ENCODE results near the gene TP53RK. TPM values are rescaled to one million over a fixed set of nuclear protein-coding genes. Genes with fewer than 3 reads are reported as not detected.
A peak's percentile ranks its signal among the peaks of the same experiment; 100 is the strongest.

Gene TP53RK
- total and polyA plus RNA-seq, 2 experiments from 2014 or later: 24.2 to 26.0 TPM

DNA sequence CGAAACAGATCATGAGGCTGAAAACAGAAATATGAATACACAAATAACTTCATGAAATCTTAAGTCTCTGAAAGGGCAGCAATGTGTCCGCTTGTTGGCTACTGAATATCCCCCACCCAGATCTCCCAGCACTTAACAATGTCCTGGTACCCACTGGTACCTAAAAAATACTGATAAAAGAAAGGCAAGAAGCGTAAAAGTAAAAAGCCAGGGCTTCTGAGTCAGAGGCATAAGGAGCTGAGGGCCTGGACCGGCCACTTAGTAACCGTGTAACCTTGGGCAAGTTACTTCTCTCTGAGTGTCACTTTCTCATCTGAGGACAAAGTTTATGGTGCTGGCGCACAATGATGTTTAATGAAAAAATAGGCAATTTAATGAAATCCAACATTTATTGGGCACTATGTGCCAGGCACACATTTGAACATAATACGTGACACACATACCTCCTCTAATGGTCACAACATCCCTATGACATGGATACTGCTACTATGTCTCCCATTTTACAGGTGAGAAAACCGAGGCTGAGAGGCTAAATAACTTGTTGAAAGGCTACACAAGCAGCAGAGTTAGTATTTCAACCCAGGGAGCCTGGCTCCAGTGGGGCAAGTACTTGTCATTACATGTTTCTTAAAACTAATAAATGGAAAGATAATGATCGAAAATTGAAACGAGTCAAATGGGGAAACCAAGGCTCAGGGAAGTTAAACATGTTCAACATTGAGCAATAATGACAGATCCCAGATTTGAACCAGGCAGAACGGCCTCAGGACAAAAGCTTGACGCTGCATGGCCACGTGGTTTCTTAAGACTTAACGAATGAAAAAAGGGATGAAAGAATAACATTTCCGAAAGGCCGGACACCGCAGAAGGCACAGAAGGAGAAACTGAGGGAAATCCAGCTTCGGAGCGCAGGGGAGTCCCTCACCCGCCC is 828 bp downstream of the TP53RK start (continued):
- TF ChIP-seq JUNB (IDR thresholded peaks at IDR 0.05; ENCODE audit: unreplicated experiment) (no peak), ZNF331 (CRISPR knock-in tag; IDR thresholded peaks at IDR 0.05; ENCODE audit: low read depth) (no peak), POLR2AphosphoS5 (IDR thresholded peaks at IDR 0.05; ENCODE audit: low read depth) (no peak), STAT1 (IDR thresholded peaks at IDR 0.05; ENCODE audit: unreplicated experiment) (no peak)
- TF ChIP-seq, protein P1, sequence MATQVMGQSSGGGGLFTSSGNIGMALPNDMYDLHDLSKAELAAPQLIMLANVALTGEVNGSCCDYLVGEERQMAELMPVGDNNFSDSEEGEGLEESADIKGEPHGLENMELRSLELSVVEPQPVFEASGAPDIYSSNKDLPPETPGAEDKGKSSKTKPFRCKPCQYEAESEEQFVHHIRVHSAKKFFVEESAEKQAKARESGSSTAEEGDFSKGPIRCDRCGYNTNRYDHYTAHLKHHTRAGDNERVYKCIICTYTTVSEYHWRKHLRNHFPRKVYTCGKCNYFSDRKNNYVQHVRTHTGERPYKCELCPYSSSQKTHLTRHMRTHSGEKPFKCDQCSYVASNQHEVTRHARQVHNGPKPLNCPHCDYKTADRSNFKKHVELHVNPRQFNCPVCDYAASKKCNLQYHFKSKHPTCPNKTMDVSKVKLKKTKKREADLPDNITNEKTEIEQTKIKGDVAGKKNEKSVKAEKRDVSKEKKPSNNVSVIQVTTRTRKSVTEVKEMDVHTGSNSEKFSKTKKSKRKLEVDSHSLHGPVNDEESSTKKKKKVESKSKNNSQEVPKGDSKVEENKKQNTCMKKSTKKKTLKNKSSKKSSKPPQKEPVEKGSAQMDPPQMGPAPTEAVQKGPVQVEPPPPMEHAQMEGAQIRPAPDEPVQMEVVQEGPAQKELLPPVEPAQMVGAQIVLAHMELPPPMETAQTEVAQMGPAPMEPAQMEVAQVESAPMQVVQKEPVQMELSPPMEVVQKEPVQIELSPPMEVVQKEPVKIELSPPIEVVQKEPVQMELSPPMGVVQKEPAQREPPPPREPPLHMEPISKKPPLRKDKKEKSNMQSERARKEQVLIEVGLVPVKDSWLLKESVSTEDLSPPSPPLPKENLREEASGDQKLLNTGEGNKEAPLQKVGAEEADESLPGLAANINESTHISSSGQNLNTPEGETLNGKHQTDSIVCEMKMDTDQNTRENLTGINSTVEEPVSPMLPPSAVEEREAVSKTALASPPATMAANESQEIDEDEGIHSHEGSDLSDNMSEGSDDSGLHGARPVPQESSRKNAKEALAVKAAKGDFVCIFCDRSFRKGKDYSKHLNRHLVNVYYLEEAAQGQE (IDR thresholded peaks at IDR 0.05; ENCODE audit: unreplicated experiment): no peak
- TF ChIP-seq, protein P2, sequence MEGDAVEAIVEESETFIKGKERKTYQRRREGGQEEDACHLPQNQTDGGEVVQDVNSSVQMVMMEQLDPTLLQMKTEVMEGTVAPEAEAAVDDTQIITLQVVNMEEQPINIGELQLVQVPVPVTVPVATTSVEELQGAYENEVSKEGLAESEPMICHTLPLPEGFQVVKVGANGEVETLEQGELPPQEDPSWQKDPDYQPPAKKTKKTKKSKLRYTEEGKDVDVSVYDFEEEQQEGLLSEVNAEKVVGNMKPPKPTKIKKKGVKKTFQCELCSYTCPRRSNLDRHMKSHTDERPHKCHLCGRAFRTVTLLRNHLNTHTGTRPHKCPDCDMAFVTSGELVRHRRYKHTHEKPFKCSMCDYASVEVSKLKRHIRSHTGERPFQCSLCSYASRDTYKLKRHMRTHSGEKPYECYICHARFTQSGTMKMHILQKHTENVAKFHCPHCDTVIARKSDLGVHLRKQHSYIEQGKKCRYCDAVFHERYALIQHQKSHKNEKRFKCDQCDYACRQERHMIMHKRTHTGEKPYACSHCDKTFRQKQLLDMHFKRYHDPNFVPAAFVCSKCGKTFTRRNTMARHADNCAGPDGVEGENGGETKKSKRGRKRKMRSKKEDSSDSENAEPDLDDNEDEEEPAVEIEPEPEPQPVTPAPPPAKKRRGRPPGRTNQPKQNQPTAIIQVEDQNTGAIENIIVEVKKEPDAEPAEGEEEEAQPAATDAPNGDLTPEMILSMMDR (conservative IDR thresholded peaks at IDR 0.05; ENCODE audit: low read depth in 2 of 2): no peak

DNA sequence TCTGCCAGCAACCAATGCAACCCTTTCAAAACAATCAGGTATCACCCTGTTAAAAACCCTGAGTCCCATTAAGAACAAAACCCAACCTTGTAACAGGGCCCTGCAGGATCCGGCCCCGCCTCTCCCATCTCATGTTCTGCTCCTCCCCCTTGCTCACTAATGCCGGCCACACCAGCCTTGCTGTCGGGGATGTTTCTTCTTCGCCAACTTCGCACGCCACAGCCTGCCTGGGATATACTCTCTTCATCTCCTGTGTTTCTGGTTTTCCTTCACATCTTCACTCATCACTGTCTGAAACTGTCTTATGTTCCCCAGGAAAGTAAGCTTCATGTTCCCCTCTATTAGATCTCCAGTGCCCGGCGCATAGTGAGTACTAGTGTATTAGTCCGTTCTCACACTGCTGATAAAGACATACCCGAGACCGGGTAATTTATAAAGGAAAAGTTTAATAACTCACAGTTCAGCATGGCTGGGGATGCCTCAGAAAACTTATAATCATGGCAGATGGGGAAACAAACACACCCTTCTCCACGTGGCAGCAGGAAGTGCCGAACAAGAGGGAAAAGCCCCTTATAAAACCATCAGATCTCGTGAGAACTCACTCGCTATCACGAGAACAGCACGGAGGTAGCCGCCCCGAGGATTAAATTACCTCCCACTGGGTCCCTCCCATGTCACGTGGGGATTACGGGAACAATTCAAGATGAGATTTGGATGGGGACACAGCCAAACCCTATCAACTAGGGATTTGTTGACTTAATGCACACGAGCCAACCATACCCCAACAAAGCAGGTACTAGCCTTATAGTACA is 5.1 kb downstream of the TP53RK start:
- H3K79me2 ChIP-seq (replicated peaks; ENCODE audit: insufficient read depth): peaks cover 66% of the 10 kb centered on the region
- TF ChIP-seq POLR2AphosphoS5 (IDR thresholded peaks at IDR 0.05; ENCODE audit: low read depth): peak; percentile 71
- TF ChIP-seq, protein P3, sequence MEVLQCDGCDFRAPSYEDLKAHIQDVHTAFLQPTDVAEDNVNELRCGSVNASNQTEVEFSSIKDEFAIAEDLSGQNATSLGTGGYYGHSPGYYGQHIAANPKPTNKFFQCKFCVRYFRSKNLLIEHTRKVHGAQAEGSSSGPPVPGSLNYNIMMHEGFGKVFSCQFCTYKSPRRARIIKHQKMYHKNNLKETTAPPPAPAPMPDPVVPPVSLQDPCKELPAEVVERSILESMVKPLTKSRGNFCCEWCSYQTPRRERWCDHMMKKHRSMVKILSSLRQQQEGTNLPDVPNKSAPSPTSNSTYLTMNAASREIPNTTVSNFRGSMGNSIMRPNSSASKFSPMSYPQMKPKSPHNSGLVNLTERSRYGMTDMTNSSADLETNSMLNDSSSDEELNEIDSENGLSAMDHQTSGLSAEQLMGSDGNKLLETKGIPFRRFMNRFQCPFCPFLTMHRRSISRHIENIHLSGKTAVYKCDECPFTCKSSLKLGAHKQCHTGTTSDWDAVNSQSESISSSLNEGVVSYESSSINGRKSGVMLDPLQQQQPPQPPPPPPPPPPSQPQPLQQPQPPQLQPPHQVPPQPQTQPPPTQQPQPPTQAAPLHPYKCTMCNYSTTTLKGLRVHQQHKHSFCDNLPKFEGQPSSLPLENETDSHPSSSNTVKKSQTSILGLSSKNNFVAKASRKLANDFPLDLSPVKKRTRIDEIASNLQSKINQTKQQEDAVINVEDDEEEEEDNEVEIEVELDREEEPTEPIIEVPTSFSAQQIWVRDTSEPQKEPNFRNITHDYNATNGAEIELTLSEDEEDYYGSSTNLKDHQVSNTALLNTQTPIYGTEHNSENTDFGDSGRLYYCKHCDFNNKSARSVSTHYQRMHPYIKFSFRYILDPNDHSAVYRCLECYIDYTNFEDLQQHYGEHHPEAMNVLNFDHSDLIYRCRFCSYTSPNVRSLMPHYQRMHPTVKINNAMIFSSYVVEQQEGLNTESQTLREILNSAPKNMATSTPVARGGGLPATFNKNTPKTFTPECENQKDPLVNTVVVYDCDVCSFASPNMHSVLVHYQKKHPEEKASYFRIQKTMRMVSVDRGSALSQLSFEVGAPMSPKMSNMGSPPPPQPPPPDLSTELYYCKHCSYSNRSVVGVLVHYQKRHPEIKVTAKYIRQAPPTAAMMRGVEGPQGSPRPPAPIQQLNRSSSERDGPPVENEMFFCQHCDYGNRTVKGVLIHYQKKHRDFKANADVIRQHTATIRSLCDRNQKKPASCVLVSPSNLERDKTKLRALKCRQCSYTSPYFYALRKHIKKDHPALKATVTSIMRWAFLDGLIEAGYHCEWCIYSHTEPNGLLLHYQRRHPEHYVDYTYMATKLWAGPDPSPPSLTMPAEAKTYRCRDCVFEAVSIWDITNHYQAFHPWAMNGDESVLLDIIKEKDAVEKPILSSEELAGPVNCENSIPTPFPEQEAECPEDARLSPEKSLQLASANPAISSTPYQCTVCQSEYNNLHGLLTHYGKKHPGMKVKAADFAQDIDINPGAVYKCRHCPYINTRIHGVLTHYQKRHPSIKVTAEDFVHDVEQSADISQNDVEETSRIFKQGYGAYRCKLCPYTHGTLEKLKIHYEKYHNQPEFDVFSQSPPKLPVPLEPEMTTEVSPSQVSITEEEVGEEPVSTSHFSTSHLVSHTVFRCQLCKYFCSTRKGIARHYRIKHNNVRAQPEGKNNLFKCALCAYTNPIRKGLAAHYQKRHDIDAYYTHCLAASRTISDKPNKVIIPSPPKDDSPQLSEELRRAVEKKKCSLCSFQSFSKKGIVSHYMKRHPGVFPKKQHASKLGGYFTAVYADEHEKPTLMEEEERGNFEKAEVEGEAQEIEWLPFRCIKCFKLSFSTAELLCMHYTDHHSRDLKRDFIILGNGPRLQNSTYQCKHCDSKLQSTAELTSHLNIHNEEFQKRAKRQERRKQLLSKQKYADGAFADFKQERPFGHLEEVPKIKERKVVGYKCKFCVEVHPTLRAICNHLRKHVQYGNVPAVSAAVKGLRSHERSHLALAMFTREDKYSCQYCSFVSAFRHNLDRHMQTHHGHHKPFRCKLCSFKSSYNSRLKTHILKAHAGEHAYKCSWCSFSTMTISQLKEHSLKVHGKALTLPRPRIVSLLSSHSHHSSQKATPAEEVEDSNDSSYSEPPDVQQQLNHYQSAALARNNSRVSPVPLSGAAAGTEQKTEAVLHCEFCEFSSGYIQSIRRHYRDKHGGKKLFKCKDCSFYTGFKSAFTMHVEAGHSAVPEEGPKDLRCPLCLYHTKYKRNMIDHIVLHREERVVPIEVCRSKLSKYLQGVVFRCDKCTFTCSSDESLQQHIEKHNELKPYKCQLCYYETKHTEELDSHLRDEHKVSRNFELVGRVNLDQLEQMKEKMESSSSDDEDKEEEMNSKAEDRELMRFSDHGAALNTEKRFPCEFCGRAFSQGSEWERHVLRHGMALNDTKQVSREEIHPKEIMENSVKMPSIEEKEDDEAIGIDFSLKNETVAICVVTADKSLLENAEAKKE (CRISPR knock-in tag; IDR thresholded peaks at IDR 0.05): no peak
- H3K4me1 ChIP-seq (ENCODE audit: insufficient read depth): peaks cover 34% of the 10 kb centered on the region; the same call in 1 of the 2 replicates
- DNase-seq (ENCODE audit: low spot score) (peak; percentile 92), ATAC-seq (peak; percentile 90)
- Mint-ChIP-seq H3K4me1 (peaks cover 41% of the 10 kb centered on the region), H3K27ac (peak overlapping the region; percentile 79), H3K4me3 (peak overlapping the region; percentile 73), H3K27me3 (ENCODE audit: insufficient read depth, low read depth, poor library complexity) (peaks cover 7% of the 10 kb centered on the region), H3K9me3 (peaks cover 3% of the 10 kb centered on the region; the same call in 2 of the 3 replicates), H3K36me3 (ENCODE audit: low read depth) (peaks cover 41% of the 10 kb centered on the region)
- peak overlapping the region; percentile 61 for H3K4me3 ChIP-seq
- no peaks in the 10 kb centered on the region for H3K27me3 ChIP-seq (ENCODE audit: insufficient read depth)
- H3F3A ChIP-seq (replicated peaks; ENCODE audit: low read depth): peaks cover 4% of the 10 kb centered on the region; the same call in 1 of the 2 replicates
- peaks cover 12% of the 10 kb centered on the region for H3K36me3 ChIP-seq (ENCODE audit: insufficient read depth)
- H3K4me2 ChIP-seq: peak overlapping the region; percentile 77
- H3K27ac ChIP-seq (ENCODE audit: low read depth): peak overlapping the region; percentile 89
- H3K9me2 ChIP-seq (ENCODE audit: insufficient read depth): no peaks in the 10 kb centered on the region
- H4K20me1 ChIP-seq (replicated peaks; ENCODE audit: insufficient read depth): 0 out of 2 replicates have a peak, but pooled peaks cover 6% of the 10 kb centered on the region
- no peak overlapping the region for H2AFZ ChIP-seq
